GM19372 (cell line): ENCODE measurements around the gene LTO1.
"Not testable (repeated sequence)": the region's sequence is repeated elsewhere in the genome, so short reads cannot be mapped to it uniquely, and the experiment has no call there.

Source experiments
- ATAC-seq: cut with Tn5 transposase; IDR thresholded peaks from one replicate; pipeline ENCODE4 v1.9.1; 2021; ENCODE audit warnings: mild to moderate bottlenecking, low read depth, moderate library complexity; ENCODE audit not compliant: unreplicated experiment

Gene LTO1

DNA sequence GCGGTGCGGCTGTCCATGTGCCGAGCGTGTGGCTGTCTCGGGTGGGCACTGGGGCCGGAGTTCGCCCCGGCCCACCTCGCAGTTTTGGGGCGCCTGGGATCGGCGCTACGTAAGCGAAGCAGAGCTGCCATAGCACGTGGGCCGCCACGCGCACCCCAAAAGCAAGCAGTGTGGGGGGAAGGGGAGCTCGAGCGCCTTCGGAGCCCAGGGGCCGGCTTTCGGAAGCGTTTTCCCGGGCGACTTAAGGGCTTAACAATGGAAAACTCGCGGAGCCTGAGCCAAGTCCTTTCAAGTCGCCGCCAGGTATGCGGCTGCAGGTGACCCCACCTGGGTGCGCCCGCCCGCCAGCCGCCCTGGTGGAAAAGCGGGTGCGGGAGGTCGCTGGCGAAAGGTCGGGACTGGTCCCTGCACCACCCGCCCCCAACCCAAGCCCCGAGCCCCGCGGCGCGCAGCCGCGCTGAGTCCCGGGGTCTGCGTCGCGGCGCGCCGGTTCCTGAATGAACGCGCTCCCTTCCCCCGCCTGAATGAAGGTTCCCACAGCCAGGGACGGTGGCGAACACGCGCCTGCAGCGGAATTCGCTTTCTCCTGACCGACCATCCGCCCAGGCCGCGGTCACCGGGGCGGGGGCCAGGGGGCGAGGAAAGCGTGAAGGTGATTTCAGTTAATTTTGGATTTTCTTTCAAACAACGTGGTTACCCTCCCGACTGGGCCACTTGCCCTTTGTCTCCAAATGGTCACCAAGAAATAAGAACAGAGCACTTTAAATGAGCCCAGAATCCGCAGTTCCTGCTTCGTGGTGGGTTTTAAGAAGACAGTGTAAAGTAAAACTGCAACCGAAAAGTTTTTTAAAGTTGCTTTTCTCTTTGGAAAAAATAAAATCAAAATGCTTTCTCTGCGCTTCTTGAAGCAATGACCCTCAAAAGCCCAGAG lies 36.9 kb downstream of the LTO1 start:
- no peak for ATAC-seq

DNA sequence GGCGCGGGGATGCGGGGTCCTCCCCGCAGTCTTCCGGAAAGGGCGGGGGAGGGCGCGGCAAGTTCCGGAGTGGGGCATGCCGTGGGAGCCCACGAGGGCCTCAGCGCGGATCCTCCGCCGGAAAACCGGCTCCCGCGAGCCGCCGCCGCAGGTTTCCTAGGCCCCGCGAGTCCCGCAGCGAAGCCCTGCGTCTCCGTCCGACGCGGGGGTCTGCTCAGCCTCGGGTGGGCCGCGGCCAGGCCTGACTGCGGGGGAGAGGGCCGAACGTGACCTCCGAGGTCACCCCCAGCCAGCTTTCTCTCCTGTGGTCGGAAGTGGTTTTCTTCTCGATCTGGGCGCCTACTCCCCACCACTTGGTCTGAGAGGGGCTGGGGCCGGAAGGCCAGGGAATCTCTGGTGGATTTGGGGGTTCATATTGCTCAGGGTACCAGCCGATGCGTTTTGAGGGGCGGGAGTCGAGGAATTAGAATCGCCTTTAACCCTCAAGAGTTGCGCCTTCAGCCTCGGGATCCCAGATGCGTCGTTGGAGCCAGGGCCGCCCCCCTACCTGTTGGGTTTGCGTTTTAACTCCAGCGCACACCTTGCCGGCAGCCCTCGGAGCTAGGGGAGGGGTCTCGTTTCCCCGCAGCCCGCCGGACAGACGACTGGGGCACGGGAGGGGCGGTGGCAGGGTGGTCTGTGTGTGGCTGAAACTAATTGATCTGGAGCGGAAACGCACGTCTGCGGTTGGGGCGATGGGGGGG lies 37.8 kb downstream of the LTO1 start:
- no peak for ATAC-seq

DNA sequence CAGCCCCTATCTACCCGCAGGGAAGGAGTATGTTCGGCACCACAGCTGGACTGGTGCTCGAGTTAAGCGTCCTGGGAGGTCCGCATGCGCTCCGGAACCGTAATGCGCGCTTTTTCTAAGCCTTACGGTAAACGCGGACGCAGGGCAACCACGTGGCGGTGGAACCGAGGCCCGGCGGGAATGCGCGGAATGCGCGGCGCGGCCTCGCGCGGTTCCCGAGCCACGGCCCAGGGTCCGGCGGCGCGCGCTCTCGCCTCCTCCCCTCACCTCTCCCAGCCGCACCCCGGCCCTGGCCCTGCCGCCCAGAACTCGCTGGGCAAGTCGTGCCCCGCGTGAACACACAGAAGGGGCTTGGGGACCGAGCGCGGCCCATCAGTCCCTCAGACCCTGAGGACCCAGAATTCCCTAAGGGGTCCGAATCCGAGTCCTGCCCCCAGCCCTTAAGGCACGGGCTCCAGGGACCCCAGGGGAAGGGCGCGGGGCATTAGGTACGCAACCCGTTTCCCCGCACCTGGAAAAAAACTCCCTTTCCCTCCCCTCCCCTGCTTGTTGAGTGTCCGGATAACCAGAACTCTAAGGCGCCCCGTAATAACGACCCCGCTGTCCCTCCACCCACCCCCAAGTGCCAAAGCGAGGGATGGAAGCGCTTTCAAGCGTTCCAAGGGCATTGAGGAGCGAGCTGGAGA lies 38.5 kb downstream of the LTO1 start:
- ATAC-seq = no peak

DNA sequence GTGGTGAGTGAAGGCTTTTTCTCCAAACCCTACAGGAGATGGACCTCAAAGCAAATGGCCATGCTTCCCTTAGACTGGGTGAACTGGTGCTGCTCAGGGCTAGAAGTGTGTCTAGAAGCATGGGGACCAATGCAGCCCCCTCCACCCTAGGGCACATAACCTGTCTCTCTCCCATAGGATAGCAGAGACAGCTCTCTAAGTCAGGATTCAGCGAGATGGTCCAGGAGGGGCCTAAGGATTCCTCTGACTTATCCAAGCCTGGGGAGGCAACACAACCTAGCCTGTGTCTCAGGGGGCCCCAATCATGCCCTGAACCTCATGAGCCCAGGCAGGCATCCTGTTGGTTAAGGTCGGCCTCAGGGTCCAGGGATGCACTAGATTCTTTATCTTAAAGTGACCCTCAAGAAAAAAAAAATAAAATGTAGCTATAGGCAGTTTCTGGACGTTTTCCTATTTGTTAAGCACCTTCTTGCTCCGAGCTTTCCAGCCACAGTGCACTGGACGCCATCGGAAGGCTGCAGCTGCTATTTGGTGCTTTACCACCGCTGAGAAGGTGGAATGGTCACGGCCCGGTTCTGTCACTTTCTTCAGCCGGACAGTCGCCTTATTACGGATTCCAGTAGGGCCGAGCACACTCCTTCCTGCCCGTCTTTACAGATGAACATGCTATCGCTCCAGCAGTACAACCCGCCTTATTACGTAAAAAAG lies 39.2 kb downstream of the LTO1 start:
- ATAC-seq = no peak

DNA sequence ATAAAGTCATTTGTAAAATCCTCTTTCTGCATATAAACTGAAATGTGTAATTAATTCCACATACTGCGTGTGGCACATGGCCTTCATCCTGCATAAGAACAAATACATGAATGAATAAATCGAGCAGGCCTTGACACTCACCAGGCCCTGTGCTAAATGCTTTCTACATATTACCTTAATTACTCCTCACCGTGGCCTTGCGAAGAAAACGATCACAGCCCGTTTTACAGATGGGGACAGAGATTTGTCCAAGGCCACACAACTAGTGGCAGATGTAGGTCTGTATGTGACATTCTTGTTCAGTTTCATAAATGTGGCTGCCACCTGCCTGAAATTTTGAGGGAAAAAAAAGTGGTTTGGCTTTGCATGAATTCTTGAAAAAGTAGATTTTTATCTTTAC lies 40.0 kb downstream of the LTO1 start:
- ATAC-seq = no peak

DNA sequence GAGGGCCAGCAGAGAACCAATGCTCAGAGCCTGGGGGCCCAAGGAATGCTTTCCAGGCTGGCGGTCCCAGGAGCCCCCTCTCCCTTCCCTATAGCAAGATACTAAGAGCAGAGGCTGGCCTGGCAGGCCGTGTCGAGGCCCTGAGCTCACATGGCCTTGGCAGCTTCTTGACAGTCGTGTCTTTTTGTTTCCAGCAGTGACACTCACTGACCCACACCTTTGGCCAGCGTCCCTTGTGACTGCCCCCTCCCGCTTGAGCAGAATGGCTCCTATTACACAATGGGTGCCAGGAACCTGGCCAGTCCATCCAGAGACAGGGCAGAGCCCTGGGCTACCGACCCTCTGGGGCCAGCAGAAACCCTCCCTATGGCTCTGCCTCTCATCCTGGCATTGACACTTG lies 40.6 kb downstream of the LTO1 start:
- no peak for ATAC-seq

DNA sequence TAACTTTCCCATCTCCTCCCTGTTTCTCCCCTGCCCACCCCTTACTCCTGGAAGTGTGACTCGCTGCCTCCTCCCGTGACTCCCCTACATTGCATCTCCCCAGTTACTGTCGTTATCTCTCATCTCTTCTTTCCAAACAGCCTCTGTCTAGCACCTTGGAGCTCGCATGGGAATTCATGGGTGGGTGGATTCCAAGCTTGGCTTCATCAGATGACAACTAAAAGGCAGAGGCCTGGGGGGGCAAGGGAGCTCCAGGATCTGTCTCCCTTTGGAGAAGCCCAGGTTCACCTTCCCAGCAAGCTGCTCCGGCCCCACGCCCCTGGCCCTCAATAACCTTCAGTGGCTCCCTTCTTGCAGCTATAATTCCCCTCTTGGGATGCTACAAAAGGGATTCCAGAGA lies 41.1 kb downstream of the LTO1 start:
- no peak for ATAC-seq

DNA sequence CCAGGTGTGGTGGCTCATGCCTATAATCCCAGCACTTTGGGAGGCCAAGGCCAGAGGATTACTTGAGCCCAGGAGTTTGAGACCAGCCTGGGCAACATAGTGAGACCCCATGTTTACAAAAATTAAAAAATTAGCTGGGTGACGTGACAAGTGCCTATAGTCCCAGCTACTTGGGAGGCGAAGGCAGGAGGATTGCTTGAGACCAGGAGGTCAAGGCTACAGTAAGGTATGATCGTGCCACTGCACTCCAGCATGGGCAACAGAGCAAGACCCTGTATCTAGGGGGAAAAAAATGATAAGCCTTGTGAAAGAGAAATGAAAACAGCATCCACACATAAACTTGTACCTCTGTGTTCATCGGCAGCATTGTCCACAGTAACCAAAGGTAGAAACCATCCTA lies 42.3 kb downstream of the LTO1 start:
- no peak for ATAC-seq

DNA sequence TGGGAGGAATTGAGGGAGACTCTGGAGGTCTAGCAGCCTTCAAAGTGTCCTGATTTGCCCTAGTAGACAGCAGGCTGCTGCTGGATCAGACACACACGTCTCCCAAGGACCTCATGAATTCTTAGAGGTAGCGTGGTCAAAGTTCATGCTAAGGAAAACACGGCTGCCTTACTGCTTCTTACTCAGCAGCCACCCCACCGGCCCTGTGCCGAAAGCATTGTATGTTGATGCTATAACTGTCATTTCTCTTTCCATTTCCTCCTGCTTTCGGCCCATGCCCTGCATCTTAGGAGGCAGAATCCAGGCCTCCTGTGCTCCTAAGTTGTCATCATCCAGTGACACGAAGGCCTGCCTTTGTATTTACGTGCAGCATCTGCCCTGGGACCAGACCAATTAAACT lies 44.7 kb downstream of the LTO1 start:
- ATAC-seq = no peak

DNA sequence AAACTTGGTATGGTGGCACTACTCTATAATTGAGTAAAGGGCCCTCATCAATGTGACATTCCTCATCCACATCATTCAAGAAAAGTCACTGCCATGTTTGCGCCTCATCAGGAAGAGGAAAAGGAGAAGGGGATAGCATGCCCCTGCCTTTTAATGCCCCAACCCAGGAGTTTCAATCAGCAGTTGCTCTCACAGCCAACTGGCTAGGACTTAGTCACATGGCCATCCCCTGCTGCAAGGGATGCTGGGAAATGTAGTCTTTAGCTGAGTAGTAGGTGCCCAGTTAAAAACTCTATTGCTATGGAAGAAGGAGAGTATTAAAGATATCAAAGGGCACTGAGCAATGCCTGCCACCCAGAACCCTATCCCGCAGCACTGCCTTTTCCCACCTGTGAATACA lies 45.1 kb downstream of the LTO1 start:
- no peak for ATAC-seq

DNA sequence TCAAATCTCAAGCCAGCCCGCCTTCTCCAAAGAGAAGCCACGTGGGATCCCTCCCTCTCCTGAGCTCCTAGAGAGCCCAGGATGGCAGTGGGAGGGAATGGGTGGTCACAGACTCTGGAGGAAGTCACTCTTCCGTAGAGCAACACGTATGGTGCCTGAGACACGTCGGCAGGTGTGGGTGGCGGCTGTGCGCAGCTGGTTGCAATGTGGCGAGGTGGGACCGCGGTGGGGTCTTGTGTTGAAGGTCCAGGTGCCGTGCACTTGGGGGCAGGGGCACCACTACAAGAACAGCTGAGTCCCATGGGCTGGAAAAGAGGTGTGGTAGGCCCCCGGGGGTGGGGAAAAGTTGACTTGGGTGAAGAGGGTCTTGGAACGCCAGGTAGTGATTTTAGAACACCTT lies 47.6 kb downstream of the LTO1 start:
- ATAC-seq = no peak

DNA sequence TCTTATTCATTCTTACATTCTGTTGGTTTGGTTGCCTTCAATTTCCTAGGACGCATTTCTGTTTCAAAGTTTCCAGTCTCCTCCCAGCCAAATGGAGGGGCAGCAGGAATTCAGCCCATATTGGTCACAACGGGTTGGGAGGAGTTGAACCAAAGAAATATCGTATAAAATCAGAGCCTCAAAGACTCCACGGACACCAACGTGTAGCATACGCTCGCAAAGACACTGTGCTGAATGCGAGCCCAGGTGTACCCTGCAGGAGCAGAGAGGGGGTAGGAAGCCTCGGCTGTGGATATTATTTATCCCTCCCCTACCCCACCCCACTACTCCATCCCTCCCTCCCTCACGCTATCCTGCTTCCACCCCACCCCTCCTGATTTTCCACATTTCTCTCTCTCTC lies 49.7 kb downstream of the LTO1 start:
- ATAC-seq = no peak

DNA sequence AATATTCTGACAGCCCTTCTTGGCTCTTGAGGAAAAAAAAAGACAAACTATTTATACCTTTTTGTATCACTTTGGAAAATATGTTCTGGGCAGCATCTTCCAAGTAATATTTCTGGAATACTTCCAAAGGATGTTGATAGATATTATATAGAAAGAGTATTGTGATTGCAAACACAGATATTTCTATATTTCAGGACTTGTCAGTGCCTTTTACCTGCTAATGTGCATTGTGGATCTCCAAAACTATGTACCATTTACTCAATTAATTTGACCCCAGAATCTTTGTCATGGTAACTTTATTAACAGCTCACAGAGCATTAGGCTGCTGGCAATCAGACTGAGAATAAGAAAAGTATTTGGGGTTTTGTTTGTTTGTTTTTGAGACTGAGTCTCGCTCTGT lies 50.9 kb downstream of the LTO1 start:
- no peak for ATAC-seq

DNA sequence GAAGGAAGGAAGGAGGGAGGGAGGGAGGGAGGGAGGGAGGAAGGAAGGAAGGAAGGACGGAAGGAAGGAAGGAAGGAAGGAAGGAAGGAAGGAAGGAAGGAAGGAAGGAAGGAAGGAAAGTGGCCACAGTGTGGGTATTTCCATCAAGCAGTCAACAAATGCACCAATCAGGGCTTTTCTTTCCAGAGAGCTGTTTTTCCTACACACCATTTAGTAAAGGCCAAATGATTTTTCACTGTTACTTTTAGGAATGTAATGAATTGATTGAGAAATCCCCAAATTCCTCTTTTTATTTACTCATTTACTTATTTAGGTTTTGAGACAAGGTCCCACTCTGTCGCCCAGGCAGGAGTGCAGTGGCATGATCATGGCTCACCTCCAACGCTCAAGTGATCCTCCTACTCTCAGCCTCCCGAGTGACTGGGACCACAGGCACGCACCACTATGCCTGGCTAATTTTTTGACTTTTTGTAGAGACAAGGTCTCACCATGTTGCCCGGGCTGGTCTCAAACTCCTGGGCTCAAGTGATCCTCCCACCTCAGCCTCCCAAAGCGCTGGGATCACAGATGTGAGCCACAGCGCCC lies 53.0 kb downstream of the LTO1 start:
- ATAC-seq = not testable (repeated sequence)

DNA sequence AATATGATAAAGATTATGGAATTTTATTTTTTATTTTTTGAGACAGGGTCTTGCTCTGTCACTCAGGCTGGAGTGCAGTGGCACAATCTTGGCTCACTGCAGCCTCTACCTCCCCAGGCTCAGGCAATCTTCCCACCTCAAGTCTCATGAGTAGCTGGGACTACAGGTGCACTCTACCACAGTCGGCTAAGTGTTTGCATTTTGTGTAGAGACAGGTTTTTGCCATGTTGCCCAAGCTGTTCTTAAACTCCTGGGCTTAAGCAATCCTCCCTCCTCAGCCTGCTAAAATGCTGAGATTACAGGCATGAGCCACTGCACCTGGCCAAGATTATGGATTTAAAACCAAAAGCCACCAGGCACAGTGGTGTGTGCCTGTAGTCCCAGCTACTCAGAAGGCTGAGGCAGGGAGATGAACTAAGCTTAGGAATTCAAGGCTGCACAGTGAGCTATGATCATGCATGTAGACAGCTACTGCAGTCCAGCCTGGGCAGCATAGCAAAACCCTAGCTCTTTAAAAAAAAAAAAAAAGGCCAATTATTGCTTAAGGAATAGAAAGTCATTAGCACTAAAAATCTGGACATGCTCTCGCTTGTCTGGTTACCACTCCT lies 54.4 kb downstream of the LTO1 start:
- ATAC-seq = no peak

DNA sequence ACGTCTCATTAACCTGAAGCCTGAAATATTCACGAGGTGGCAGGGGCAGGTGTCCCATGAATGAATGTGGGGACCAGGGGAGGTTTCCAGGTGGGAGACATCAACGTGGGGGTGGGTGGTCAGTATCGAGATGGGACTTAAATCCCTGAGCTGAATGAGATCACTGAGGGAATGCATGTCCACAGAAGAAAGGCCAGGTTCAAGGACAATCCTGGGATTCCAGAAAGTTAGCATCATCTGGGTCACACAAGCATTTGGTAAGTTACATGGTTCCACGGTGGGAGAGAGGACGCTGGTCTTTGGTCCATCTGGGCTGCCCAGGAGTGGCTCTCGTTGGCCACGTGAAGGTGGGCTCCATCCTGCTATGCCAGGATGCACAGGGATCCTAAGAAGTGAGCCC lies 56.9 kb downstream of the LTO1 start:
- ATAC-seq = no peak

DNA sequence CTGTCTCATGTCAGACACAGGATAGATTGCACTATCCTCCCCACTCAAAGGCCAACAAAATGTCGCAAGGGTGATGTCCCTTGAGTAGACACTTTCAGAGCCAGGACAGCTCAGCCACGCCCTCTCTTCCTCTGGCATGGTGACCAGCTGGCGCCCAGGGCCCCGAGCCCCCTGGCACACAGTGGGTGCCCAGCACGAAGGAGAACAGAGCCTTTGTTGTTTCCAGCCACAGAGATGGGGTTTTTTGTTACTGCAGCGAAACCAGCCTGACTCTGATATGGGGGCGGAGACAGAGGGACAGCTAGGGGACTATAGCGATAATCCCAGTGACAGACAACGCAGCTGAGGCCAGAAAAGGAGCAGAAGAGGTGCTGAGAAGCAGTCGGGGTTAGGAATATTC lies 57.5 kb downstream of the LTO1 start:
- no peak for ATAC-seq

DNA sequence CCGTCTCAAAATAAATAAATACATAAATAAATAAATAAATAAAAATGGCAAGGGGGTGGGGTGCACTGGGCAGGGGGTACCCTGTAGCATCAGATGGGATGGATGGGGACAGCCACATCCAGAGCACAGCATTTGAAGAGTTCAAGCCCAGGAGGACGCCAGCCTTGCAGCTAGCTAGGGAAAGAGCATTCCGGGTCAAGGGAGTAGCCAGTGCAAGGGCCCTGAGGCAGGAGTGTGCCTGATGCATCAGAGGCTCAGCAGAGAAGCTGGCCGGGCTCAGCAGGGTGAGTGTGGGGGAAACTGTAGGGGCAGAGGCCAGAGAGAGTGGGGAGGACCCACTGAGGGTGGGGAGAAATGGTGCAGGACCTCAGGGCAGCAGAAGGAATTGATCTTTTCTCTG lies 57.9 kb downstream of the LTO1 start:
- ATAC-seq = no peak
